NT2/D1 (cell line): Measurements from ENCODE around the gene KRTCAP2.
"Not testable (repeated sequence)": the region's sequence is repeated elsewhere in the genome, so short reads cannot be mapped to it uniquely, and the experiment has no call there.

Source experiments
- DNase-seq: peaks from one replicate; pipeline ENCODE4 v3.0.0-alpha.2; 2011; ENCODE audit warnings: low read depth, low spot score
- H3K27me3 ChIP-seq: 2 replicates; pipeline ENCODE4 v1.6.0; 2011; ENCODE audit warnings: mild to moderate bottlenecking; ENCODE audit not compliant: insufficient read length, insufficient read depth
- H3K36me3 ChIP-seq: 2 replicates; pipeline ENCODE4 v1.6.1; 2011; ENCODE audit warnings: mild to moderate bottlenecking, low read length, mixed read lengths; ENCODE audit not compliant: insufficient read depth, insufficient read length
- H3K4me1 ChIP-seq: 2 replicates; pipeline ENCODE4 v1.5.1; 2011; ENCODE audit not compliant: insufficient read depth, insufficient read length
- H3K4me3 ChIP-seq: 2 replicates; pipeline ENCODE4 v1.5.1; 2011; ENCODE audit warnings: low read depth; ENCODE audit not compliant: insufficient read length
- H3K9ac ChIP-seq: 2 replicates; pipeline ENCODE4 v1.6.0; 2011; ENCODE audit warnings: low read depth; ENCODE audit not compliant: insufficient read length
- H3K9me3 ChIP-seq: 2 replicates; pipeline ENCODE4 v1.5.1; 2011; ENCODE audit warnings: mild to moderate bottlenecking, low read length; ENCODE audit not compliant: insufficient read depth
- SUZ12 ChIP-seq: IDR thresholded peaks from 2 replicates; pipeline ENCODE4 v1.6.1; 2011; ENCODE audit not compliant: insufficient read length, insufficient read depth; ENCODE audit errors: extremely low read depth
- YY1 ChIP-seq: IDR thresholded peaks from 2 replicates; pipeline ENCODE4 v1.6.1; 2011; ENCODE audit not compliant: insufficient read length, insufficient read depth
- ZNF274 ChIP-seq: IDR thresholded peaks from 2 replicates; pipeline ENCODE4 v1.6.1; 2011; ENCODE audit warnings: mild to moderate bottlenecking, low read depth, low read length

The KRTCAP2 gene

GRCh38 chr1:155172732-155173477, at the start of gene KRTCAP2:
Gene KRTCAP2 (minus strand): TSS chr1:155173304. CDS start chr1:155173224, 80 bp downstream.
- Histone ChIP-seq H3K27me3 (peaks cover 8% of the 10 kb centered on the region), H3K9ac (peak within 1 kb of the TSS; percentile 96), H3K4me1 (peaks cover 13% of the 10 kb centered on the region), H3K9me3 (no peaks in the 10 kb centered on the region), H3K36me3 (peaks cover 50% of the 10 kb centered on the region), H3K4me3 (peak within 1 kb of the TSS; percentile 91)
- peak; percentile 99 for DNase-seq
- TF ChIP-seq SUZ12 = no peak
- no peak for TF ChIP-seq ZNF274
- TF ChIP-seq YY1 = no peak

- H3K27me3 ChIP-seq, H3K9ac ChIP-seq, H3K9me3 ChIP-seq, H3K4me3 ChIP-seq, DNase-seq, H3K4me1 ChIP-seq: not testable (repeated sequence)
- H3K36me3 ChIP-seq = peaks cover 44% of the 10 kb centered on the region
These were observed 47.3 kb upstream of the KRTCAP2 start for GRCh38 chr1:155220211-155220965.

GRCh38 chr1:155219592-155220031, 46.5 kb upstream of the KRTCAP2 start:
- Histone ChIP-seq H3K4me1 (no peaks in the 10 kb centered on the region), H3K36me3 (peaks cover 50% of the 10 kb centered on the region), H3K27me3 (no peaks in the 10 kb centered on the region), H3K9me3 (no peaks in the 10 kb centered on the region), H3K9ac (no peak overlapping the region), H3K4me3 (no peak overlapping the region)
- DNase-seq = no peak
- TF ChIP-seq ZNF274 = no peak
- peak; percentile 78 for TF ChIP-seq YY1
- no peak for TF ChIP-seq SUZ12

GRCh38 chr1:155218854-155219591, 45.9 kb upstream of the KRTCAP2 start:
- TF ChIP-seq ZNF274 = no peak
- peak; percentile 93 for TF ChIP-seq YY1
- TF ChIP-seq SUZ12 = no peak
- H3K4me3 ChIP-seq = no peak overlapping the region
- H3K36me3 ChIP-seq = peaks cover 49% of the 10 kb centered on the region
- no peaks in the 10 kb centered on the region for H3K9me3 ChIP-seq
- H3K9ac ChIP-seq = no peak overlapping the region
- H3K4me1 ChIP-seq = no peaks in the 10 kb centered on the region
- no peaks in the 10 kb centered on the region for H3K27me3 ChIP-seq
- DNase-seq = no peak

- H3K4me3 ChIP-seq, H3K4me1 ChIP-seq, H3K27me3 ChIP-seq, H3K9ac ChIP-seq, DNase-seq, H3K9me3 ChIP-seq: not testable (repeated sequence)
- H3K36me3 ChIP-seq = peaks cover 56% of the 10 kb centered on the region
These were observed 41.6 kb upstream of the KRTCAP2 start for GRCh38 chr1:155214702-155215101.

- H3K4me3 ChIP-seq, DNase-seq, H3K27me3 ChIP-seq, H3K9me3 ChIP-seq, H3K4me1 ChIP-seq, H3K9ac ChIP-seq: not testable (repeated sequence)
- peaks cover 48% of the 10 kb centered on the region for H3K36me3 ChIP-seq
These were observed 38.9 kb upstream of the KRTCAP2 start for GRCh38 chr1:155212051-155212440.

- not testable (repeated sequence) for H3K9ac ChIP-seq, H3K4me1 ChIP-seq, H3K27me3 ChIP-seq, H3K4me3 ChIP-seq, DNase-seq, H3K9me3 ChIP-seq
- peaks cover 45% of the 10 kb centered on the region for H3K36me3 ChIP-seq
These were observed 38.4 kb upstream of the KRTCAP2 start for GRCh38 chr1:155211381-155212050.
